Left ventricle myocardium inferior (tissue), 1 donor: ENCODE data around the gene MTHFSD. TPM values are rescaled to one million over a fixed set of nuclear protein-coding genes. Genes with fewer than 3 reads are reported as not detected.

Experiments
- DNase-seq: peaks from one replicate; pipeline ENCODE4 v3.0.0-alpha.2; 2020
- H3K27ac ChIP-seq: fragments of 200-600 bp; replicated peaks from 2 replicates; pipeline ENCODE4 v1.8.0; 2021
- H3K27me3 ChIP-seq: fragments of 200-600 bp; 2 replicates; pipeline ENCODE4 v1.8.0; 2021; ENCODE audit warnings: low read depth
- H3K36me3 ChIP-seq: fragments of 200-600 bp; 2 replicates; pipeline ENCODE4 v1.8.0; 2021
- H3K4me1 ChIP-seq: fragments of 200-600 bp; 2 replicates; pipeline ENCODE4 v1.8.0; 2021
- H3K4me3 ChIP-seq: fragments of 200-600 bp; 2 replicates; pipeline ENCODE4 v1.8.0; 2021; ENCODE audit warnings: mild to moderate bottlenecking, moderate library complexity
- H3K9me3 ChIP-seq: fragments of 200-600 bp; replicated peaks from 2 replicates; pipeline ENCODE4 v1.8.0; 2021
- CTCF ChIP-seq: fragments of 200-600 bp; IDR thresholded peaks from 2 replicates; pipeline ENCODE4 v1.8.0; 2021; ENCODE audit warnings: antibody characterized with exemption, mild to moderate bottlenecking, borderline replicate concordance
- intact Hi-C: fragments of 100-400 bp; cut with micrococcal nuclease; formaldehyde crosslinking; loops from one replicate; pipeline ENCODE4 v1.11.0; 2022
- total RNA-seq: library from RNA; stranded (reverse); fragmentation: NEBNext Ultra II Directional; extraction: Animal tissue kit (Norgen Biotek cat#: 25700); gene quantifications from one replicate; pipeline ENCODE4 v1.2.1, GENCODE V29; 2021
- donor health status: DM: no; HTN: yes; CAD: no; lungs with severe emphysema.

Gene MTHFSD
- total RNA-seq, 1 donor from 2014 or later, result 10.2 TPM

- no peak for DNase-seq
- Histone ChIP-seq H3K4me3 (no peak overlapping the region), H3K27ac (no peak overlapping the region), H3K36me3 (no peaks in the 10 kb centered on the region), H3K9me3 (no peaks in the 10 kb centered on the region), H3K27me3 (peaks cover 100% of the 10 kb centered on the region), H3K4me1 (peaks cover 33% of the 10 kb centered on the region)
- intact Hi-C loops, result no loop called here
- TF ChIP-seq CTCF, result no peak
Observed at GRCh38 chr16:86496929-86497461, 58.0 kb downstream of the MTHFSD start.

- no peak for TF ChIP-seq CTCF
- Histone ChIP-seq H3K9me3 (no peaks in the 10 kb centered on the region), H3K4me3 (no peak overlapping the region), H3K36me3 (no peaks in the 10 kb centered on the region), H3K4me1 (peaks cover 33% of the 10 kb centered on the region), H3K27ac (no peak overlapping the region), H3K27me3 (peaks cover 100% of the 10 kb centered on the region)
- no peak for DNase-seq
- intact Hi-C loops, result no loop called here
Observed at GRCh38 chr16:86496262-86496928, 58.6 kb downstream of the MTHFSD start.

GRCh38 chr16:86495756-86496261 is 59.2 kb downstream of the MTHFSD start:
- H3K4me1 ChIP-seq, result peaks cover 33% of the 10 kb centered on the region
- no peaks in the 10 kb centered on the region for H3K9me3 ChIP-seq
- no peak for TF ChIP-seq CTCF
- no peak overlapping the region for H3K27ac ChIP-seq
- no peak overlapping the region for H3K4me3 ChIP-seq
- no peak for DNase-seq
- no peaks in the 10 kb centered on the region for H3K36me3 ChIP-seq
- intact Hi-C loops, result no loop called here
- peaks cover 100% of the 10 kb centered on the region for H3K27me3 ChIP-seq

GRCh38 chr16:86495357-86495701 is 59.7 kb downstream of the MTHFSD start:
- Histone ChIP-seq H3K4me1 (peaks cover 33% of the 10 kb centered on the region), H3K27me3 (peaks cover 100% of the 10 kb centered on the region), H3K36me3 (no peaks in the 10 kb centered on the region), H3K9me3 (no peaks in the 10 kb centered on the region), H3K4me3 (no peak overlapping the region), H3K27ac (no peak overlapping the region)
- intact Hi-C loops, result no loop called here
- TF ChIP-seq CTCF, result no peak
- no peak for DNase-seq

- no peak for DNase-seq
- no peak overlapping the region for H3K4me3 ChIP-seq
- peaks cover 100% of the 10 kb centered on the region for H3K27me3 ChIP-seq
- peaks cover under 1% of the 10 kb centered on the region for H3K9me3 ChIP-seq
- H3K4me1 ChIP-seq, result peaks cover 33% of the 10 kb centered on the region
- TF ChIP-seq CTCF, result no peak
- H3K36me3 ChIP-seq, result no peaks in the 10 kb centered on the region
- intact Hi-C loops, result no loop called here
- H3K27ac ChIP-seq, result no peak overlapping the region
Observed at GRCh38 chr16:86494565-86495356, 60.3 kb downstream of the MTHFSD start.
